Thyroid gland (tissue), 4 donors: ENCODE data around the gene CRY2. TPM values are rescaled to one million over a fixed set of nuclear protein-coding genes. Genes with fewer than 3 reads are reported as not detected.
A peak's percentile ranks its signal among the peaks of the same experiment; 100 is the strongest.

Experiments
- DNase-seq, 2 donors: peaks; one replicate each; pipeline ENCODE4 v3.0.0-alpha.2; 2019
- H3K27ac ChIP-seq, 3 donors: fragments of 200-600 bp; sonication (generic); 1 replicate in 2 of 3; 2 replicates in 1 of 3; pipeline ENCODE4 v1.5.1; 2016 to 2019; ENCODE audit warnings: mild to moderate bottlenecking in 1 of 3, moderate library complexity in 1 of 3
- H3K27me3 ChIP-seq: fragments of 200-600 bp; sonication (generic); one replicate; pipeline ENCODE4 v1.5.1; 2019
- H3K36me3 ChIP-seq, 2 donors: fragments of 200-600 bp; sonication (generic); one replicate each; pipeline ENCODE4 v1.5.1; 2016 to 2019
- H3K4me1 ChIP-seq, 2 donors: fragments of 200-600 bp; sonication (generic); one replicate each; pipeline ENCODE4 v1.5.1; 2017 to 2019
- H3K4me3 ChIP-seq, 3 donors: fragments of 200-600 bp; sonication (generic); replicated peaks in 1 of 3; 1 replicate in 2 of 3; 2 replicates in 1 of 3; pipeline ENCODE4 v1.5.1; 2016; ENCODE audit warnings: mild to moderate bottlenecking in 1 of 3
- H3K9me3 ChIP-seq: fragments of 200-600 bp; sonication (generic); one replicate; pipeline ENCODE4 v1.5.1; 2017
- CTCF ChIP-seq, 6 experiments: fragments of 200-600 bp in 3 of 6; fragments of 450-650 bp in 3 of 6; sonication (generic) in 3 of 6; IDR thresholded peaks; one replicate each; pipeline ENCODE4 v1.5.1; 2016 to 2019; ENCODE audit warnings: antibody characterized with exemption in 6 of 6, mild to moderate bottlenecking in 2 of 6, inconsistent platforms in 1 of 6, moderate library complexity in 1 of 6
- POLR2A ChIP-seq, 2 donors: fragments of 450-650 bp; IDR thresholded peaks; one replicate each; pipeline ENCODE4 v1.6.1; 2017; ENCODE audit warnings: antibody characterized with exemption in 2 of 2, mild to moderate bottlenecking in 2 of 2, moderate library complexity in 1 of 2
- WGBS, 2 donors: methylation state at CpG; one replicate each; pipeline ENCODE4 v1.1.5; 2017; 5-methylcytosine and 5-hydroxymethylcytosine counted together
- intact Hi-C: fragments of 100-400 bp; cut with DNase I; formaldehyde crosslinking; loops from one replicate; pipeline ENCODE4 v1.15.1; 2023
- total RNA-seq, 4 donors: library from RNA; depleted of rRNA; stranded (reverse); fragments of >200 nt; gene quantifications; one replicate each; pipeline ENCODE4 v1.2.3, GENCODE V29; 2016

Gene CRY2
- total RNA-seq, 4 donors from 2014 or later, result 49.5 to 117 (median 57.8) TPM

- no peaks in the 10 kb centered on the region for H3K27me3 ChIP-seq
- TF ChIP-seq CTCF (IDR thresholded peaks at IDR 0.05) (peak; percentile 76 to 97 (median 94)), POLR2A (IDR thresholded peaks at IDR 0.05) (peak in 1 of 2 donors; percentile 53)
- intact Hi-C loops, result no loop called here
- peaks cover 5 to 14% of the 10 kb centered on the region in 2 donors for H3K4me1 ChIP-seq
- peak; percentile 94 to 96 for DNase-seq
- WGBS, 2 donors, result 18 to 19% methylated on average over 20 to 22 of the region's 22 CpGs
- peak overlapping the region; percentile 20 to 72 (median 60) for H3K27ac ChIP-seq
- H3K9me3 ChIP-seq, result no peaks in the 10 kb centered on the region
- H3K36me3 ChIP-seq, result no peaks in the 10 kb centered on the region
- H3K4me3 ChIP-seq, result no peak overlapping the region
Observed at GRCh38 chr11:45843158-45843924, 3.9 kb upstream of the CRY2 start.

GRCh38 chr11:45844822-45845578 lies 2.3 kb upstream of the CRY2 start:
- H3K9me3 ChIP-seq, result no peaks in the 10 kb centered on the region
- no peak for DNase-seq
- no peaks in the 10 kb centered on the region for H3K36me3 ChIP-seq
- WGBS, 2 donors, result 79 to 91% methylated on average over 3 of the region's 3 CpGs
- peaks cover 17 to 30% of the 10 kb centered on the region in 2 donors for H3K4me1 ChIP-seq
- no peaks in the 10 kb centered on the region for H3K27me3 ChIP-seq
- no peak for TF ChIP-seq POLR2A (IDR thresholded peaks at IDR 0.05)
- TF ChIP-seq CTCF (IDR thresholded peaks at IDR 0.05), result no peak
- no peak overlapping the region for H3K27ac ChIP-seq
- intact Hi-C loops, result no loop called here
- H3K4me3 ChIP-seq, result no peak overlapping the region

GRCh38 chr11:45846174-45846675 lies 1.1 kb upstream of the CRY2 start:
- peaks cover 21 to 43% of the 10 kb centered on the region in 2 donors for H3K4me1 ChIP-seq
- H3K9me3 ChIP-seq, result no peaks in the 10 kb centered on the region
- TF ChIP-seq CTCF (IDR thresholded peaks at IDR 0.05) (no peak), POLR2A (IDR thresholded peaks at IDR 0.05) (no peak)
- H3K4me3 ChIP-seq, result no peak overlapping the region
- no peak for DNase-seq
- no peaks in the 10 kb centered on the region for H3K27me3 ChIP-seq
- intact Hi-C loops, result no loop called here
- H3K36me3 ChIP-seq, result no peaks in the 10 kb centered on the region
- WGBS, 2 donors, result 80 to 85% methylated on average over 4 of the region's 4 CpGs
- H3K27ac ChIP-seq, result peak overlapping the region; percentile 46 to 98 (median 89)

GRCh38 chr11:45847911-45848316 lies 639 bp downstream of the CRY2 start:
- TF ChIP-seq POLR2A (IDR thresholded peaks at IDR 0.05), result no peak
- TF ChIP-seq CTCF (IDR thresholded peaks at IDR 0.05), result no peak

More at GRCh38 chr11:45847911-45848316, 639 bp downstream of the CRY2 start:
- peak; percentile 63 to 66 for DNase-seq
- Histone ChIP-seq H3K4me3 (peak overlapping the region; percentile 74 to 98 (median 92)), H3K27me3 (no peaks in the 10 kb centered on the region), H3K36me3 (no peaks in the 10 kb centered on the region), H3K4me1 (peaks cover 37 to 58% of the 10 kb centered on the region in 2 donors), H3K9me3 (no peaks in the 10 kb centered on the region), H3K27ac (peak overlapping the region; percentile 90 to 98 (median 91))
- WGBS, 2 donors, result 0 to 1% methylated on average over 5 to 14 of the region's 16 CpGs
- intact Hi-C loops, result no loop called here
